GM12872 (cell line): ENCODE measurements around the gene ECT2L.

ENCODE experiments used
- TF ChIP-seq, protein P1 (sequence below): IDR thresholded peaks from 3 replicates; pipeline ENCODE4 v1.5.1; 2011; ENCODE audit warnings: low read depth, mild to moderate bottlenecking, low read length, moderate library complexity; ENCODE audit not compliant: insufficient read depth

ECT2L gene

DNA sequence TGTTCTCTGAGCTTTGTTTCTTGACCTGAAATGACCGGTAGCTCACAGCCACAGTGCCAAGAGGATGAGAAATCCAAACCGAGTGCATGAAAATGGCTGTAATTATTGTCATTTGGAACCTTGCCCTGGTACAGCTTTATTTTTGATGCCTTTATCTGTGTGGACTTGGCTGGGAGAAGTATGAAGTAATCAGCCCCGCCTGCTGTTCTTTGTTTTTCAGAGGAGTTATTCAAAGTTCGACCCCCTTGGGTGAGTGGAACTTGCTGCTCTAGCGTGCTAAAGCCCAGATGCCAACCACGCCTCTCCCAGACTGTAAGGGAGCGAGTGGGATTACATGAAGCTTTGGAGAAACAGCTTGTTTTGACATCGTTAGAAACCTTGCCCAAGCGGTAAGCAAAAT is 48.3 kb downstream of the ECT2L start:
- TF ChIP-seq, protein P1, sequence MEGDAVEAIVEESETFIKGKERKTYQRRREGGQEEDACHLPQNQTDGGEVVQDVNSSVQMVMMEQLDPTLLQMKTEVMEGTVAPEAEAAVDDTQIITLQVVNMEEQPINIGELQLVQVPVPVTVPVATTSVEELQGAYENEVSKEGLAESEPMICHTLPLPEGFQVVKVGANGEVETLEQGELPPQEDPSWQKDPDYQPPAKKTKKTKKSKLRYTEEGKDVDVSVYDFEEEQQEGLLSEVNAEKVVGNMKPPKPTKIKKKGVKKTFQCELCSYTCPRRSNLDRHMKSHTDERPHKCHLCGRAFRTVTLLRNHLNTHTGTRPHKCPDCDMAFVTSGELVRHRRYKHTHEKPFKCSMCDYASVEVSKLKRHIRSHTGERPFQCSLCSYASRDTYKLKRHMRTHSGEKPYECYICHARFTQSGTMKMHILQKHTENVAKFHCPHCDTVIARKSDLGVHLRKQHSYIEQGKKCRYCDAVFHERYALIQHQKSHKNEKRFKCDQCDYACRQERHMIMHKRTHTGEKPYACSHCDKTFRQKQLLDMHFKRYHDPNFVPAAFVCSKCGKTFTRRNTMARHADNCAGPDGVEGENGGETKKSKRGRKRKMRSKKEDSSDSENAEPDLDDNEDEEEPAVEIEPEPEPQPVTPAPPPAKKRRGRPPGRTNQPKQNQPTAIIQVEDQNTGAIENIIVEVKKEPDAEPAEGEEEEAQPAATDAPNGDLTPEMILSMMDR, result no peak

DNA sequence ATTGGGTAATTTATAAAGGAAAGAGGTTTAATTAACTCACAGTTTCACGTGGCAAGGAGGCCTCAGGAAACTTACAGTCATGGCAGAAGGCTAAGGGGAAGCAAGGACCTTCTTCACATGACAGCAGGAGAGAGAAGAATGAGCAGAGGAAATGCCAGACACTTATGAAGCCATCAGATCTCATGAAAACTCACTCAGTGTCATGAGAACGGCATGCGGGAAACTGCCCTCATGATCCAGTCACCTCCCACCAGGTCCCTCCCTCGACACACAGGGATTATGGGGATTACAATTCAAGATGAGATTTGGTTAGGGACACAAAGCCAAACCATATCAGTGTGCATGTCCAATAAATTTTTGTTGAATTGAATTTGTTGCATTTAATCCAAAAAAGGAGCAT is 52.0 kb downstream of the ECT2L start:
- TF ChIP-seq, protein P1, result no peak

DNA sequence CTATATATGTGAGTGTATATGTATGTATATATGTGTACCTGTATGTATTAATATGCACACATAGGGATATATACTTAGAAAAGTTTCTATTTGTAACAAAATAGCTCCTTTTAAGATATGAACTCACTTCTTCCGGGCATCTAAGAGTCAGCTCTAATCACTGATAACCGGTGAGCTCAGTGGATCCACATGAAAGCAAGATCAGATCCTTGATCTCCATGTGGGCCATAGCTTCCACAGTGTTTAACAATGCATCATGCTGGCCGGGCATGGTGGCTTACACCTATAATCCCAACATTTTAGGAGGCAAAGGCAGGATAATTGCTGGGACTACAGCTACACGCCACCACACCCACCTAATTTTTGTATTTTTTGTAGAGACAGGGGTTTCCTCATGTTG is 52.6 kb downstream of the ECT2L start:
- TF ChIP-seq, protein P1, result no peak

DNA sequence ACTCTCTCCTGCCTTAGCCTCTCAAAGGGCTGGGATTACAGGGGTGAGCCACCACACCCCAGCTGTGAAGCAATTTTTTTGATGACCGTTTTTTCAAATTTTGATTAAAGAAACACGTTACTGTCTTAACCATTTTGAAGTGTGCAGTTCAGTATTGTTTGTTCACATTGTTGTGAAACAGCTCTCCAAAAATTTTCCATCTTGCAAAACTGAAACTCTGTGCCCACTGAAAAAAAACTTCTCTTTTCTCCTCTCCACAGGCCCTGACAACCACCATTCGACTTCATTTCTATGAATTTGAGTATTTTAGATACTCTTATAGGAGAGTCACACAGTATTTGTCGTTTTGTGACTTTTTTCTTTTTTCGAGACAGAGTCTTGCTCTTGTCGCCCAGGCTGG is 53.9 kb downstream of the ECT2L start:
- TF ChIP-seq, protein P1, result no peak

DNA sequence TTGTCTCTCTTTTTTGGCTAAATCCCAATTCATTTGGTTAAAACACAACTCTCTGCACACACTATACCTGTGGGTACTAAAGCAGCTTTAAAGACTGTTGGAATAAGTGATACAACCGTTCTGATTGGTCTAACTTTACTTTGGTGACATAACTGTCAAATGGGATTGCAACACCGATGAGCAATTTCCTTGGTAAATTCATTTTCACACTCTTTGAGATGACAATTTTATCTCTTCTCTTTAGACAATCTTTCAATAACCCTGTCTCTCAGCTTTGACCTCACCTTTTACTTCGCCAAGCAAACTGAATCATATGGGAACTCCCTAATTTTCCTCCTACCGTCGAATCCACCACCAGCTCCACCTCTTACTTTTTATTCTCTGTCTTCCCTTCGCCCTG is 60.8 kb downstream of the ECT2L start:
- TF ChIP-seq, protein P1, result no peak

DNA sequence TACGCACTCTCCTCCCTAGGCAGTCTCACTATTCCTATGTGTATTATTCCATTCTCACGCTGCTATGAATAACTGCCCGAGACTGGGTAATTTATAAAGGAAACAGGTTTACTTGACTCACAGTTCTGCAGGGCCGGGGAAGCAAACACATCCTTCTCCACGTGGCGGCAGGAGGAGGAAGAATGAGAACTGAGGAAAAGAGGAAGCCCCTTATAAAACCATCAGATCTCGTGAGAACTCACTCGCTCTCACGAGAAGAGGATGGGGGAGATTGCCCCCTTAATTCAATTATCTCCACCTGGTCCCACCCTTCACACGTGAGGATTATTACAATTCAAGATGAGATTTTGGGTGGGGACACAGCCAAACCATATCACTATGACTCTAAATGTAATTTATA is 61.9 kb downstream of the ECT2L start:
- TF ChIP-seq, protein P1, result no peak

DNA sequence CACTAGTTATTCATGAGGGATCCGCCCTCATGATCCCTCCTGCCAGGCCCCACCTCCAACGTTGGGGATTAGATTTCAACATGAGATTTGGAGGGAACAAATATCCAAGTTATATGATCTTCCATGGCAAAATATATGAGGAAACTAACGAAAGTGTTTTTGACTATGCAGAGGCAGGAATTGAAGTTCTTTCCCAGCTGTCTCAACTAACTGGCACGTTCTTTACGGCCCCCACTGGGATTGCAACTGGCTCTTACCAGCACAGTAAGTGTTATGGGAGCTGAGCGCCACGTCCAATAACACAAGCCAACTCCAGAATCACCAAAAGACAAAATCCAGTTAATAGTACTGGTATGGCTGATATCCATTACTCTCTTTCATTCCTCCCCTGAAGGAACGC is 66.6 kb downstream of the ECT2L start:
- TF ChIP-seq, protein P1, result no peak

DNA sequence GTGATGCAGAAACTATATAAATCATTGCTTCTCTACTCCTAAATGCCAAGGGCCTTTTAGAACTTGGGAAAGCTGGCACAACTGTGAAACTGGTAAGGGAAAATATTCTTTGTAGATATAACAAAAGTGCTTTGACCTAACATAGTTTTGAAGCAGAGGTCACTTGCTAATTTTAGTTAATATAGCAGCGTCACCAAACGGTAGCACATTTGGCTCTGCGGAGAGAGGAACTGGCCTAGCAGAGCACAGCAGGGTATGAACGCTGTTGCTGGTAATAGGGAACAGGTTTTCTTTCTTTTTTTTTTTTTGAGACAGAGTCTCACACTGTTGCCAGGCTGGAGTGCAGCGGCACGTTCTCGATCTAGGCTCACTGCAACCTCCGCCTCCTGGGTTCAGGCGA is 67.4 kb downstream of the ECT2L start:
- TF ChIP-seq, protein P1, result no peak
